DMS153 treated with DMSO at 0.1 percent for 48 hours (cell line): ENCODE measurements around the gene VPS35L.
"Not testable (repeated sequence)": the region's sequence is repeated elsewhere in the genome, so short reads cannot be mapped to it uniquely, and the experiment has no call there.

ENCODE experiments used
- DNase-seq: peaks from one replicate; lab custom pipeline; 2025; ENCODE audit not compliant: unreplicated experiment; lab: John Stamatoyannopoulos, UW

Gene VPS35L

DNA sequence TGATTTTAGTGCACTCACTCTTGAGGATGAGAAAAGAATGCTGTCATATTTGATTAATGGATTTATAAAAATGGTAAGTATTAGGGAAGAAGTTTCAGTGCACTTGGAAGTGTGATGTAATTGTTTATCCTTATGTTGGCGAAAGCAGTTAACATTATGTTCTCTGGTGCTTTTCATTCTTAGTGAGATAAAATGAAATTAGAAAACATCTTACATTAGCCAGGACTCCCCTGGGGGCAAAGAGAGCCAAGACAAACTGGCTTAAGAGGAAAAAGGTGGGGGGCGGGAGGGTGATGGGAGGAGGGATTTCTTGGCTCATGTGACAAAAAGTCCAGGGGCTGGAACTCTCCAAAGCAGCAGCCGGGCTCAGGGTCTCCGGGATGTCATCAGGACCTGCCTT lies 89.4 kb downstream of the VPS35L start:
- no peak for DNase-seq

DNA sequence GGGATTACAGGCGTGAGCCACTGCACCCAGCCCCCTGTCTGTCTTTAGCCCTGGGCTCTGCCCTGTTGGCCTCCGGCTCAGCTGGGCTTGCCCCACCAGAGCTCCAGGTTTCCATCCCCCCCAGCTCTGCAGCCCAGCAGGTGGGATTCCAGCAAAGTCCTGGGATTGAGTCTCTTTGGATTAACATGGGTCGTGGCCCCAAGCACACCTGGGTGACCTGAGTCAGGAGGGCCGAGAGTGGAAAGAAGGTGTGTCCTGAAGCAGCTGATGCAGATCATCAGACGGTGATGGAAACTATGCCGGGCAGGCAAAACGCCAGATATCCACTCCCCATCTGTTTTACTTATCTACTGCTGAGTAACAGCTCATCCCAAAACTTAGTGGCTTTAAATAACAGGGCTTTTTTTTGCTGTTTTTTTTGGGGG lies 90.1 kb downstream of the VPS35L start:
- no peak for DNase-seq

- no peak for DNase-seq
Observed at GRCh38 chr16:19649980-19650379, 94.5 kb downstream of the VPS35L start.

DNA sequence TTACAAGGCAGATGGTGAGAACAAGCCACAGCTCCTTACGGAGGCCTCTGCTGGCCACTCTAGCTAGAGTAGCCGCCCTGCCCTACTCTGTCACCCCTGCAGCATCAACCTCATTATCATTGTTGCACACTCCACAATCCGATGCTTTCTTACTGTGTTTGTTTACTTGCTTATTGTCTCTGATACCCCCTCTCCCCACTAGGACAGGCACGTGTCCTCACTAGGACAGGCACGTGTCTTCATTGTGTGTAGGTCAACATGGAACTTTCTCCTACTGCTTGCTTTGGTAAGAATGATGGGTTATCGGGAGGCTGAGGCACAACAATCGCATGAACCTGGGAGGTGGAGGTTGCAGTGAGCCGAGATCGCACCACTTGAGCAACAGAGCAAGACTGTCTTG lies 98.6 kb downstream of the VPS35L start:
- DNase-seq: no peak

DNA sequence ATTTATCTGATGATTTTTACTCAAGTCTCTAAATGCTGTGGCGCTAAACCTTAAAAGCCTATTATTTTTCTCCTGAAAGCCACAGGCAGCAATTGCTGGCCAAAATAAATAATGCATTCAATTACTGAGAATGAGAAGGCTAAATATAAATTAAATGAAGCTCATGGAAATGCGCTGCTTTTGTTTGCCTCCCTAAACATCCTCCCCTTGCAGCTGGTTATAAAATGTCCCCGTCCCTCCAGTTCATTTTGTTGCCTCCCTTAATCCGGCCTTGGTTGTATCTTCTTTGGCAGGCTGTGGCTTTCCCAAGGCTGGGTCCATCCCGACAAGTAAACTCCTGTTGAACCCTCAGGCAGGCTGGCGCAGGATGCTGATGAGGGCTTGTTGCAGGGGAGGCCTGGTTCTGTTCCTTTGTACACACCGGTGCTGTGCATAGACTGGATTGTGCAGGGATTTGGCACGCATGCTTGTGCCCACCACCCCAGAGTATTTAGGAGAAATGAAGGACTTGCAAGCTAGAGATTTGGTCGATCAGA lies 99.8 kb downstream of the VPS35L start:
- peak; percentile 57 for DNase-seq

- DNase-seq: no peak
Observed at GRCh38 chr16:19657831-19658230, 102.3 kb downstream of the VPS35L start.

DNA sequence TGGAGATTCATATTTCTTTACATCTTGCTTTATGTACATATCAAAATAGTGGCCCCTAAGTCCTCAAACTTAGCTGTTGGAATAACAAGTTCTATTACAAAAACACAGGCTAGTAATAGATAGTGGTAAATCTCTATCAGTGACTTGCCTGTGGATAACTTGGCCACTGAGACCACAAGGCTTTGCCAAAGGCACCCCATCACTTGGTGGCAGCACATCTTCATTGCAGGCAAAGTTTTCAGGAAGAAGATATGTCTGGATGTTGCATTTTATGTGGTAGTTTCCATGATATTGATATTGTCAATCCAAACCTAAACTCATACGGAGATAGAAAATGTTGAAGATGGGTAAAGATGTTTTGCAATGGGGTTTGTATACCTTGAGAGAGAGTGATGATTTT lies 104.1 kb downstream of the VPS35L start:
- no peak for DNase-seq

DNA sequence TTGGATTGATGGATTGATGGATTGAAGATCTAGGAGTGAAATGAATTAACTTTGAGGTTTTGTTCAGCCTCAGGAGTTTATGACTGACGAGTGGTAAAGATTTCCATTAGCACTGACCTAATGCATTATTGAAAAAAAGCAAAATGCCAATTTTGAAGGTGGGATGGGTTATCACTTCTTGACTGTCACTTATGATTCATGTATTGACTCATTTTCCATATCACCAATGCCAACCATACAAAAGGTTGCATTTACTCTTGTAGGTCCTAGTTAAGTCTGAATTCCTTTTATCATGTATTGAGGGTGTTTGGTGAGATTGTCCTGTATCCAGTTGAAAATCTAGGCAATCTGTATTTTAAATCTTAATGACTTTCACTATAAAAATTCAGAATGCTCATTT lies 104.9 kb downstream of the VPS35L start:
- no peak for DNase-seq

DNA sequence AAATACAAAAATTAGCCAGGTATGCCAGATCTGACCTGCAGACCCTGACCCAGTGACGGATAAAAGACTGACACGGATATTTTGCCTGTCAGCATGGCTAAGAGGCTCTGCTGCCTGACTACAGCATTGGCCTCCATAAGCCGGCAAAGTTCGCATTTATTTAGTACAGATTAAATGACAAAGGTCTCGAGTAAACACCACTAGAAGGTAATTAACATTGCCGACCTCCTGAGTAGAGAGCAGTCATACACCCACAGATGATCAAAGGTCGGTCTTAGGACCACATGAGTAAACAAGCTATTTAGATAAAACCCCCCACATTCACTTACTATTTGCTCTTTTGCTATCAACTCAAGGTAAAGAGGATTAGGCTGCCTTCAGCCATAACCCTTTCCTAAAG lies 106.8 kb downstream of the VPS35L start:
- no peak for DNase-seq

GRCh38 chr16:19664166-19664565 lies 108.7 kb downstream of the VPS35L start:
- no peak for DNase-seq

DNA sequence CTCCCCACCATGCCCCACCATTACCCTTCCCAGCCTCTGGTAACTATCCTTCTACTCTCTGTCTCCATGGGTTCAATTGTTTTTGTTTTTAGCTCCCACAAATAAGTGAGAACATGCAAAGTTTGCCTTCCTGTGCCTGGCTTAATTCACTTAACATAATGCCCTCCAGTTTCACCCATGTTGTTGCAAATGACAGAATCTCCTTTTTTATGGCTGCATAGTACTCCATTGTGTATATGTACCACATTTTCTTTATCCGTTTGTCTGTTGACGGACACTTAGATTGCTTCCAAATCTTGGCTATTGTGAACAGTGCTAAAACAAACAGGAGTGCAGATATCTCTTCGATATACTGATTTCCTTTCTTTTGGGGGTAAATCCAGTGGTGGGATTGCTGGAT lies 109.8 kb downstream of the VPS35L start:
- not testable (repeated sequence) for DNase-seq

- DNase-seq: no peak
Observed at GRCh38 chr16:19666477-19666876, 111.0 kb downstream of the VPS35L start.

DNA sequence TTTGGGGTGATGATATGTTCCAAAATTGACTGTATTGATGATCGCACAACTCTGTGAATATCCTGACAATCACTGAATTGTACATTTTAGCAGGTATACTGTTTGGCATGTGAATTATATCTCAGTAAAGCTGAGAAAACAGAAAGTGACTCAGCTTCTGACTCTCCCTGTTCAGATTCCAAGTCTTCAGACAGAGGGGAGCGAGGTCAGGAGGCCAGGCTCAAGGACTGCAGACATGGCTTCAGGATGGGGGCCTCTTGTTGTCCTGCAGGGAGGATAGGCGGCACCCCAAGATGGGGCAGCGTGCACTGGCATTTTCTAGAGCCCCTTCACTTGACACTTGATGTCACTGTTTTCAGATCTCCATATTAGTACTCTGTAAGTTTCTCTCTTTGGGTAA lies 116.9 kb downstream of the VPS35L start:
- no peak for DNase-seq

GRCh38 chr16:19674485-19674884 lies 119.0 kb downstream of the VPS35L start:
- no peak for DNase-seq

- DNase-seq: no peak
Observed at GRCh38 chr16:19677402-19677801, 121.9 kb downstream of the VPS35L start.

- DNase-seq: no peak
Observed at GRCh38 chr16:19678804-19679203, 123.3 kb downstream of the VPS35L start.

GRCh38 chr16:19679281-19679680 lies 123.8 kb downstream of the VPS35L start:
- DNase-seq: not testable (repeated sequence)

GRCh38 chr16:19680881-19681340 lies 125.4 kb downstream of the VPS35L start:
- no peak for DNase-seq

DNA sequence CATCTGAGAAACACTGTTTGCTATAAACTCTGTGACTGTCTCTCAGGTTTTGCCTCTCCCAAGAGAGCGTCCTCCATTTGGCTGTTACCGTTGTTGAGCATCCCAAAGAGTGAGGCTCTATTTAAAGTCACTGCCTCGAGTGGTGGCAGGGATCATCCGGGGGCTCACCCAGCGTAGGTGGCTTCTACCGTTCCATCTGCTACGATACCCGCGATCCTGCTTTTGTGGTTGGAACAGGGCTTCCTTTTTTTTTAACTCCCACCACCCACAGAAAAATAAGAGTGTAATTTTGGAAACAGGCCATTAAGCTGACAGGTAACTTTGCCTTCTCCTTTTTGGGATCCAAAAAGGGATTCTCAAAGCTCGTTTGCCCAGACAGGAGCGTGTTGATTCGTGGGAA lies 126.1 kb downstream of the VPS35L start:
- DNase-seq: no peak

DNA sequence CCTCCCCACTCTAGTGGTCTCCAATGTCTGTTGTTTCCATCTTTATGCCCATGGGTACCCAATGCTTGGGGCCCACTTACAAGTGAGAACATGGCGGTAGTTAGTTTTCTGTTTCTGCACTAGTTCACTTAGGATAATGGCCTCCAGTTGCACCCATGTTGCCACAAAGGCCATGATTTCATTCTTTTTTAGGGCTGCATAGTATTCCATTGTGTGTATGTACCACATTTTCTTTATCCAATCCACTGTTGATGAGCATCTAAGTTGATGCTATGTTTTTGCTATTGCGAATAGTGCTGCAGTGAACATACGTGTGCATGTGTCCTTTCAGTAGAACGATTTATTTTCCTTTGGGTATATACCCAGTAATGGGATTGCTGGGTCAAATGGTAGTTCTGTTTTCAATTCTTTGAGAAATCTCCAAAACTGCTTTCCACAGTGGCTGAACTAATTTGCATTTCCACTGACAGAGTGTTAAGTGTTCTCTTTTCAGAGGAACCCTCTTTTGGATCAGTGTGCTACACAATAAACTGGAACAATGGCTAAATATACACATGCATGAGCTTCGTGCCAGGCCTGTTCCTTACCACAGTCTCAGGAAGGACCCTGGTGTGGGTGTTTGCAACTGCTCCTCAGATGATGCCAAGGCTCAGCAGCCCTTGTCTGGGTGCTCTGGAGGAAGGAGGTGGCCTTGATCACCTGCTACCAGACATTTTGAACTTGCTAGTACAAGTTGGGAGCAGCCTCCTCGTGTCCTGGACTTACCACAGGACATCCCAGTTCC lies 128.1 kb downstream of the VPS35L start:
- no peak for DNase-seq

- DNase-seq: no peak
Observed at GRCh38 chr16:19685176-19685575, 129.7 kb downstream of the VPS35L start.

- DNase-seq: no peak
Observed at GRCh38 chr16:19687279-19687678, 131.8 kb downstream of the VPS35L start.
